Breast epithelium (tissue), 4 donors: ENCODE data around the gene SUMO2. TPM values are rescaled to one million over a fixed set of nuclear protein-coding genes. Genes with fewer than 3 reads are reported as not detected.

Source experiments
- DNase-seq, 2 donors: peaks; one replicate each; pipeline ENCODE4 v3.0.0-alpha.2; 2019; ENCODE audit warnings: low spot score in 2 of 2
- H3K27ac ChIP-seq, 2 donors: fragments of 200-600 bp; sonication (generic) in 1 of 2; one replicate each; pipeline ENCODE4 v1.5.1; 2016 to 2019; ENCODE audit warnings: mild to moderate bottlenecking in 1 of 2
- H3K27me3 ChIP-seq, 2 donors: fragments of 200-600 bp; sonication (generic) in 1 of 2; one replicate each; pipeline versions ENCODE4 v1.5.1 to v1.6.0; 2017 to 2019; ENCODE audit warnings: control low read depth in 1 of 2, mild to moderate bottlenecking in 1 of 2
- H3K36me3 ChIP-seq: fragments of 200-600 bp; one replicate; pipeline ENCODE4 v1.5.1; 2019
- H3K4me1 ChIP-seq, 2 donors: fragments of 200-600 bp; sonication (generic); one replicate each; pipeline ENCODE4 v1.5.1; 2016 to 2019; ENCODE audit warnings: control low read depth in 1 of 2
- H3K4me3 ChIP-seq, 3 donors: fragments of 200-600 bp; sonication (generic); 1 replicate in 2 of 3; 2 replicates in 1 of 3; pipeline ENCODE4 v1.5.1; 2016 to 2019; ENCODE audit warnings: mild to moderate bottlenecking in 3 of 3, moderate library complexity in 2 of 3
- H3K9me3 ChIP-seq, 2 donors: fragments of 200-600 bp; sonication (generic) in 1 of 2; one replicate each; pipeline ENCODE4 v1.5.1; 2016 to 2019; ENCODE audit warnings: control low read depth in 1 of 2
- POLR2A ChIP-seq: fragments of 450-650 bp; IDR thresholded peaks from one replicate; pipeline ENCODE4 v1.6.1; 2016; ENCODE audit warnings: antibody characterized with exemption, mild to moderate bottlenecking, moderate library complexity
- POLR2AphosphoS5 ChIP-seq, 3 donors: sonication (generic); formaldehyde crosslinking; IDR thresholded peaks; one replicate each; pipeline ENCODE4 v1.6.1; 2017; ENCODE audit warnings: antibody characterized with exemption in 3 of 3
- intact Hi-C: fragments of 100-400 bp; cut with DNase I; formaldehyde crosslinking; loops from one replicate; pipeline ENCODE4 v1.15.1; 2023; ENCODE audit warnings: low total_unique reads
- total RNA-seq, 3 donors: library from RNA; depleted of rRNA; stranded (reverse); fragments of >200 nt; gene quantifications; one replicate each; pipeline ENCODE4 v1.1.0, GENCODE V29; 2016
- TF ChIP-seq, protein P1 (sequence below), 3 donors: fragments of 450-650 bp; IDR thresholded peaks; one replicate each; pipeline ENCODE4 v1.5.1; 2016 to 2017; ENCODE audit warnings: antibody characterized with exemption in 3 of 3, mild to moderate bottlenecking in 3 of 3, moderate library complexity in 3 of 3

Gene SUMO2
- total RNA-seq, 3 donors from 2014 or later, result 68.8 to 78.6 (median 74.6) TPM

DNA sequence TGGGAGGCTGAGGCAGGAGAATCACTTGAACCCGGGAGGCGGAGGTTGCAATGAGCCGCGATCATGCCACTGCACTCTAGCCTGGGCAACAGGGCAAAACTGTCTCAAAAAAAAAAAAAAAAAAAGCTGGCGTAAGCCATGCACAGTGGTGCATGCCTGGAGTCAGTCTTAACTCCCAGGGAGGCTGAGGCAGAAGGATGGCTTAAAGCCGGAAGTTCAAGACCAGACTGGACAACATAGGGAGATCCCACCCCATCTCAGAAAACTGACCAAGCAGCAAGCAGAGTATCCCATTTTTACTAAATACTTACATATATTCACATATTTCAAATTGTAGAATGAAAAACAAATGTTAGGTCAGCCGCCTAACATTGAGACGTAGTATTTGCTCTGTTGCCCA, 55.8 kb downstream of the SUMO2 start:
- Histone ChIP-seq H3K27ac (no peak overlapping the region), H3K4me1 (no peaks in the 10 kb centered on the region), H3K9me3 (no peaks in the 10 kb centered on the region), H3K4me3 (no peak overlapping the region), H3K27me3 (no peaks in the 10 kb centered on the region), H3K36me3 (no peaks in the 10 kb centered on the region)
- intact Hi-C loops, result no loop called here
- no peak for DNase-seq
- TF ChIP-seq POLR2AphosphoS5 (IDR thresholded peaks at IDR 0.05), result no peak
- no peak for TF ChIP-seq POLR2A

DNA sequence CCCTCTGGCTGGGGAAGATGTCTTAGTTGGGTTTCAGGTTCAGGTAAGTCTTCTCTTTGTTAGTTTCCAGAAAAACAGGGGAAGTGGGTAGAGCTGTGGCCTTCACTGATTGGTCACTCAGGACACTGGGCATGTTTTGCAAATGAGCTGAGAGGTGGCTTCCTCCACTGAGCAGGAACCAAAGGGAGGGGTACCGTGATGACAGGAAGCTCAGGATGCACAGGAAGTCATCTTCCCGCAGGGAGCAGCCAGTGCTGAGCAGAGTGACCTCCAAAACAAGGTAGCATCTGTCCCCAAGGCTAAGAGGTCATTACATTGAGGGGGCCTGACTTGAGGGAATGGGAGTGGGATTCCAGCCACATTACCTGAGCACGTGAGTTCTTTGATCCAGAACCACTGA, 56.8 kb downstream of the SUMO2 start:
- no peaks in the 10 kb centered on the region for H3K27me3 ChIP-seq
- intact Hi-C loops, result no loop called here
- TF ChIP-seq, protein P1, sequence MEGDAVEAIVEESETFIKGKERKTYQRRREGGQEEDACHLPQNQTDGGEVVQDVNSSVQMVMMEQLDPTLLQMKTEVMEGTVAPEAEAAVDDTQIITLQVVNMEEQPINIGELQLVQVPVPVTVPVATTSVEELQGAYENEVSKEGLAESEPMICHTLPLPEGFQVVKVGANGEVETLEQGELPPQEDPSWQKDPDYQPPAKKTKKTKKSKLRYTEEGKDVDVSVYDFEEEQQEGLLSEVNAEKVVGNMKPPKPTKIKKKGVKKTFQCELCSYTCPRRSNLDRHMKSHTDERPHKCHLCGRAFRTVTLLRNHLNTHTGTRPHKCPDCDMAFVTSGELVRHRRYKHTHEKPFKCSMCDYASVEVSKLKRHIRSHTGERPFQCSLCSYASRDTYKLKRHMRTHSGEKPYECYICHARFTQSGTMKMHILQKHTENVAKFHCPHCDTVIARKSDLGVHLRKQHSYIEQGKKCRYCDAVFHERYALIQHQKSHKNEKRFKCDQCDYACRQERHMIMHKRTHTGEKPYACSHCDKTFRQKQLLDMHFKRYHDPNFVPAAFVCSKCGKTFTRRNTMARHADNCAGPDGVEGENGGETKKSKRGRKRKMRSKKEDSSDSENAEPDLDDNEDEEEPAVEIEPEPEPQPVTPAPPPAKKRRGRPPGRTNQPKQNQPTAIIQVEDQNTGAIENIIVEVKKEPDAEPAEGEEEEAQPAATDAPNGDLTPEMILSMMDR (IDR thresholded peaks at IDR 0.05), result no peak
- no peak for TF ChIP-seq POLR2AphosphoS5 (IDR thresholded peaks at IDR 0.05)

DNA sequence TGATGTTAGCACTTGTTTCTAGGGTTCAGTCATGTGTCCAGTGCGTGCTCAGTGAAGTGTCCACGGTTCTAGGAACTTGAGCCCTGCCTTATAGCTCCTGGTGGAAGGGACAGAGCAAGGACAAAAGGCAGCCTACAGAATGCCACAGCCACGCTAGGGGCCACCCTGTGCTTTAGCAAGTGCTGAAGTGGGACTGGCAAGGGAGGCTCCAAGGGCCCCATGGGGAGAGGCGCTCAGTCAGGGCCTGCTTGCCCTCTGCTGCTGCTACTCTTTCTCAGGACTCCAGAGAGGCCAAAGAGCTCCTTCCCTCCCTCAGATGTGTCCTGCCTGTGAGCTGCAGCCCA, 58.0 kb downstream of the SUMO2 start:
- TF ChIP-seq, protein P1 (IDR thresholded peaks at IDR 0.05), result no peak
- no peak for TF ChIP-seq POLR2AphosphoS5 (IDR thresholded peaks at IDR 0.05)
- TF ChIP-seq POLR2A, result no peak
- peak overlapping the region in 1 of 2 donors; percentile 43 for H3K27ac ChIP-seq
- DNase-seq, result no peak
- H3K4me1 ChIP-seq, result no peaks in the 10 kb centered on the region
- no peaks in the 10 kb centered on the region for H3K27me3 ChIP-seq
- H3K36me3 ChIP-seq, result no peaks in the 10 kb centered on the region
- no peak overlapping the region for H3K4me3 ChIP-seq
- H3K9me3 ChIP-seq, result no peaks in the 10 kb centered on the region
- intact Hi-C loops, result no loop called here

More for the DNA sequence above, 56.8 kb downstream of the SUMO2 start:
- Histone ChIP-seq H3K9me3 (no peaks in the 10 kb centered on the region), H3K4me1 (no peaks in the 10 kb centered on the region), H3K4me3 (no peak overlapping the region), H3K36me3 (no peaks in the 10 kb centered on the region), H3K27ac (no peak overlapping the region)
- no peak for DNase-seq

DNA sequence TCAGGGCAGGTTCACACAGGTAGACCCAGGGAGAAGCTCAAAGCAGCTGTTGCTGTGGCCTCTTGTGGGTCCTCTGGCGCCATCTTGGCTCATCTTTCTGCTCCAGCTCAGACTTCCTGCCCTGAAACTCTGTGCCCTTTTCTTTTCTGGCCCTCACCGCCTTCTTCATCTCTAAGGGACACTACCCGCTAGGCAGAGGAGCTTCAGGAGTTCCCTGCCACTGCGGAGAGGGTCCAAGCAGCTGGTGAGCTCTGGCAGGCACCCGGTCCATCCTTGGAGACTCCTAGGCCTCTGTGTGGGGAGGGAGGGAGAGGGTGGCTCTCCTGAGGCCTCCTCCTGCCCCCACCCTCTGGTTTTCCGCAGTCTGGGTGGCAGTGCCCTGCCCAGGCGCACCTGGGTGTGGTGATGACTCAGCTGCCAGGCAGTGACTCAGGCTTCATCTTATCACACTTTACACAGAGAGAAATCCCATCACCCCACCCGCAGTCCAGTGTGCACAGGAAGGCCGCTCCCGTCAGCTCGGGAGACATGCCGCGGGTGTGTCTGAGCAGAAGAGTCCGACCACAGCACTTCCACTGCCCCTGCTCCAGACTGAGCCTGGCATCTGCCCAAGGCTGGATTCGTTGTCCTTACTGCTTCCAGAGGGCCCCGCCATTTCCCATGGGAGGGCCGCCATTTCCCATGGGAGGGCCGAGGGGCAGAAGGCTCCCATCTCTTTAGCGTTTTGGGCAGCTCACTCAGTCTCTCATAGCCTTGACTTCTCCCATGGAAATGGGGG, 58.5 kb downstream of the SUMO2 start:
- Histone ChIP-seq H3K27ac (peak overlapping the region in 1 of 2 donors; percentile 43), H3K4me3 (no peak overlapping the region), H3K36me3 (no peaks in the 10 kb centered on the region), H3K4me1 (no peaks in the 10 kb centered on the region), H3K27me3 (no peaks in the 10 kb centered on the region), H3K9me3 (no peaks in the 10 kb centered on the region)
- intact Hi-C loops, result no loop called here
- TF ChIP-seq, protein P1 (IDR thresholded peaks at IDR 0.05), result no peak
- TF ChIP-seq POLR2AphosphoS5 (IDR thresholded peaks at IDR 0.05), result no peak
- TF ChIP-seq POLR2A, result no peak
- DNase-seq, result no peak

DNA sequence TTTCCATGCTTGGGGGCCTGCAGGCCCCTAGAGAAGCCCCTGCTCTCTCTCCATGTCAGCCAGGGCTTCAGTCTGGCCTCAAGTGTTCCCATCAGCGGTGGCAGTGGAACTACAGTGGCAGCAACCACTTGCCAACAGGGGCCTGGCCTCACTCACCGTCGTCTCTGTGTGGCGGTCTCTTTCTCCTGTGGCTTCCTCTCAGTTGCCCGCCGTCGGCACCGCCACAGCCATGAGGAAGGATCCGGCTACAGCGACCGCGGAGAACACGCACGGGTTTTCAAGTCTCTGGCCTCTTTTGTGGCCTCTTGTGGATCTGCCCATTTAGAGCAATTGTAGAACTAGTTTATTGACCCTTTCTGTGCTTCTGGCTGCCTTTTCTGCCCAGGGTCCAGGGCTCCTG, 64.5 kb downstream of the SUMO2 start:
- intact Hi-C loops, result loop anchor here (10.0 kb wide), 1 partner anchor 76 kb away; no protein-coding TSS in a partner anchor
- H3K36me3 ChIP-seq, result no peaks in the 10 kb centered on the region
- H3K4me3 ChIP-seq, result no peak overlapping the region
- no peak for DNase-seq
- no peaks in the 10 kb centered on the region for H3K27me3 ChIP-seq
- no peaks in the 10 kb centered on the region for H3K9me3 ChIP-seq
- H3K4me1 ChIP-seq, result no peaks in the 10 kb centered on the region
- TF ChIP-seq POLR2A (no peak), POLR2AphosphoS5 (IDR thresholded peaks at IDR 0.05) (no peak)
- TF ChIP-seq, protein P1 (IDR thresholded peaks at IDR 0.05), result no peak
- H3K27ac ChIP-seq, result no peak overlapping the region
